GM12891 (cell line): ENCODE measurements around the gene TMTC2.

Source experiments
- PAX5 ChIP-seq: IDR thresholded peaks from 2 replicates; pipeline ENCODE4 v1.6.1; 2011; ENCODE audit warnings: low read length, moderate library complexity, mild to moderate bottlenecking; ENCODE audit not compliant: insufficient read depth, severe bottlenecking
- POLR2A ChIP-seq: IDR thresholded peaks from 2 replicates; pipeline ENCODE4 v1.6.1; 2011; ENCODE audit warnings: low read depth, low read length, control low read depth
- POLR2AphosphoS5 ChIP-seq: IDR thresholded peaks from 2 replicates; pipeline ENCODE4 v1.6.1; 2011; ENCODE audit warnings: low read depth, low read length, control low read depth
- SPI1 ChIP-seq: IDR thresholded peaks from 2 replicates; pipeline ENCODE4 v1.6.1; 2011; ENCODE audit warnings: low read depth, low read length, control low read depth
- TAF1 ChIP-seq: IDR thresholded peaks from 2 replicates; pipeline ENCODE4 v1.6.1; 2011; ENCODE audit warnings: low read depth, low read length, control low read depth

- no peak for TF ChIP-seq POLR2A
- TF ChIP-seq SPI1, result no peak
- no peak for TF ChIP-seq POLR2AphosphoS5
- no peak for TF ChIP-seq TAF1
- no peak for TF ChIP-seq PAX5
These were observed 1.4 kb downstream of the TMTC2 start for GRCh38 chr12:82688035-82688501.
